Measurements from ENCODE around the gene SEC62. TPM values are rescaled to one million over a fixed set of nuclear protein-coding genes. Genes with fewer than 3 reads are reported as not detected.

SEC62 gene
- total RNA-seq, 2 donors from 2014 or later = 27.3 to 49.0 TPM

GRCh38 chr3:169946336-169946735 is 20.3 kb upstream of the SEC62 start:
- ATAC-seq (ENCODE audit: insufficient number of reproducible peaks, low FRiP score, low read depth) (no peak), DNase-seq (ENCODE audit: low spot score) (no peak)
- Histone ChIP-seq H3K27me3 (replicated peaks; ENCODE audit: insufficient read depth) (no peaks in the 10 kb centered on the region), H3K4me1 (ENCODE audit: control insufficient read depth in 1 of 2, low read depth in 2 of 2) (no peaks in the 10 kb centered on the region), H3K27ac (no peak overlapping the region), H3K36me3 (no peaks in the 10 kb centered on the region), H3K4me3 (no peak overlapping the region), H3K9me3 (no peaks in the 10 kb centered on the region)
- TF ChIP-seq CTCF (IDR thresholded peaks at IDR 0.05) = no peak

GRCh38 chr3:169948559-169949448 is 17.8 kb upstream of the SEC62 start:
- ATAC-seq (ENCODE audit: insufficient number of reproducible peaks, low FRiP score, low read depth) (no peak), DNase-seq (ENCODE audit: low spot score) (no peak)
- Histone ChIP-seq H3K36me3 (no peaks in the 10 kb centered on the region), H3K27me3 (replicated peaks; ENCODE audit: insufficient read depth) (no peaks in the 10 kb centered on the region), H3K9me3 (no peaks in the 10 kb centered on the region), H3K4me3 (no peak overlapping the region), H3K27ac (no peak overlapping the region), H3K4me1 (ENCODE audit: control insufficient read depth in 1 of 2, low read depth in 2 of 2) (no peaks in the 10 kb centered on the region)
- no peak for TF ChIP-seq CTCF (IDR thresholded peaks at IDR 0.05)

- Histone ChIP-seq H3K4me3 (no peak overlapping the region), H3K4me1 (ENCODE audit: control insufficient read depth in 1 of 2, low read depth in 2 of 2) (no peaks in the 10 kb centered on the region), H3K27ac (no peak overlapping the region), H3K27me3 (replicated peaks; ENCODE audit: insufficient read depth) (no peaks in the 10 kb centered on the region), H3K9me3 (no peaks in the 10 kb centered on the region), H3K36me3 (no peaks in the 10 kb centered on the region)
- no peak for DNase-seq (ENCODE audit: low spot score)
- no peak for ATAC-seq (ENCODE audit: insufficient number of reproducible peaks, low FRiP score, low read depth)
- TF ChIP-seq CTCF (IDR thresholded peaks at IDR 0.05) = no peak
Measured at GRCh38 chr3:169952045-169952444, 14.6 kb upstream of the SEC62 start.

GRCh38 chr3:169953462-169954141 is 13.0 kb upstream of the SEC62 start:
- Histone ChIP-seq H3K4me1 (ENCODE audit: control insufficient read depth in 1 of 2, low read depth in 2 of 2) (no peaks in the 10 kb centered on the region), H3K9me3 (no peaks in the 10 kb centered on the region), H3K27me3 (replicated peaks; ENCODE audit: insufficient read depth) (no peaks in the 10 kb centered on the region), H3K36me3 (no peaks in the 10 kb centered on the region), H3K27ac (no peak overlapping the region), H3K4me3 (no peak overlapping the region)
- no peak for DNase-seq (ENCODE audit: low spot score)
- TF ChIP-seq CTCF (IDR thresholded peaks at IDR 0.05) = no peak
- ATAC-seq (ENCODE audit: insufficient number of reproducible peaks, low FRiP score, low read depth) = no peak

GRCh38 chr3:169954142-169954756 is 12.4 kb upstream of the SEC62 start:
- Histone ChIP-seq H3K4me1 (ENCODE audit: control insufficient read depth in 1 of 2, low read depth in 2 of 2) (no peaks in the 10 kb centered on the region), H3K27me3 (replicated peaks; ENCODE audit: insufficient read depth) (no peaks in the 10 kb centered on the region), H3K4me3 (no peak overlapping the region), H3K27ac (no peak overlapping the region), H3K9me3 (no peaks in the 10 kb centered on the region), H3K36me3 (no peaks in the 10 kb centered on the region)
- DNase-seq (ENCODE audit: low spot score) (no peak), ATAC-seq (ENCODE audit: insufficient number of reproducible peaks, low FRiP score, low read depth) (no peak)
- no peak for TF ChIP-seq CTCF (IDR thresholded peaks at IDR 0.05)
